ENCODE data around the gene POLD4. TPM values are rescaled to one million over a fixed set of nuclear protein-coding genes. Genes with fewer than 3 reads are reported as not detected.

POLD4 gene
- total and polyA plus RNA-seq, 2 donors (not counting 3 experiments of a cell fraction or from before 2014, with no cell fraction given), result 50.1 to 204 TPM

DNA sequence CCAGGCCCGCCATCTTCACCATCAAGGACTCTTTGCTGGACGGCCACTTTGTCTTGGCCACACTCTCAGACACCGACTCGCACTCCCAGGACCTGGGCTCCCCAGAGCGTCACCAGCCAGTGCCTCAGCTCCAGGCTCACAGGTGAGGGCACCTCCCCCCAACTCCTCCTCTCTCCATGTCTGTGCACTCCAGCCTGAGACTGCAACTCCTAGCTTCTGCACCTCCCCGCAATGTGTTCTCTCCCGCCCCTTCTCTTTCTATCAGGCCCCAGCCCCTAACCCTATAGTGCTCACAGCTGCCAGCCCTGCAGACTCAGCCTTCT, 42.9 kb upstream of the POLD4 start:
- Histone ChIP-seq H3K9ac (replicated peaks; ENCODE audit: extremely low read depth, insufficient read depth, low read length) (no peak overlapping the region), H3K9me1 (replicated peaks; ENCODE audit: control insufficient read depth, extremely low read depth, insufficient read depth, low read length) (no peaks in the 10 kb centered on the region), H3K9me3 (replicated peaks; ENCODE audit: control insufficient read depth, insufficient read depth, low read length) (no peaks in the 10 kb centered on the region), H3K4me3 (replicated peaks in 1 of 3; ENCODE audit: insufficient read depth in 1 of 3, low read depth in 1 of 3, low read length in 3 of 3) (no peak overlapping the region), H3K27ac (ENCODE audit: insufficient read depth, low read depth, low read length) (no peak overlapping the region), H2AFZ (ENCODE audit: low read depth, low read length) (no peak overlapping the region), H3K79me2 (ENCODE audit: control insufficient read depth, insufficient read depth, low read length) (peaks cover 20% of the 10 kb centered on the region), H3K27me3 (ENCODE audit: control insufficient read depth in 2 of 2, insufficient read depth in 2 of 2, low read length in 2 of 2) (no peaks in the 10 kb centered on the region), H4K20me1 (replicated peaks; ENCODE audit: control insufficient read depth, extremely low read depth, insufficient read depth, low read length) (no peaks in the 10 kb centered on the region), H3K4me2 (ENCODE audit: insufficient read depth, low read length) (no peak overlapping the region), H3K36me3 (ENCODE audit: control insufficient read depth in 2 of 2, extremely low read depth in 1 of 2, insufficient read depth in 2 of 2, low read length in 2 of 2) (peaks cover 6 to 27% of the 10 kb centered on the region in 2 experiments), H3K4me1 (ENCODE audit: control insufficient read depth, extremely low read depth, insufficient read depth, low read length) (peaks cover 23% of the 10 kb centered on the region)
- ChIA-PET CTCF (interaction anchor here (2.7 kb wide), 1 partner anchor 14 kb away, joined by 9 read pairs; no protein-coding TSS in a partner anchor), POLR2A (no interaction called here)
- TF ChIP-seq JUN (IDR thresholded peaks at IDR 0.05; ENCODE audit: borderline replicate concordance, insufficient read depth, insufficient read length, low read depth) (no peak), POLR2AphosphoS5 (IDR thresholded peaks at IDR 0.05; ENCODE audit: insufficient read depth, low read depth, low read length) (no peak), EZH2 (IDR thresholded peaks at IDR 0.05; ENCODE audit: borderline replicate concordance, low read depth, low read length, severe bottlenecking) (no peak)
- TF ChIP-seq, protein P1, sequence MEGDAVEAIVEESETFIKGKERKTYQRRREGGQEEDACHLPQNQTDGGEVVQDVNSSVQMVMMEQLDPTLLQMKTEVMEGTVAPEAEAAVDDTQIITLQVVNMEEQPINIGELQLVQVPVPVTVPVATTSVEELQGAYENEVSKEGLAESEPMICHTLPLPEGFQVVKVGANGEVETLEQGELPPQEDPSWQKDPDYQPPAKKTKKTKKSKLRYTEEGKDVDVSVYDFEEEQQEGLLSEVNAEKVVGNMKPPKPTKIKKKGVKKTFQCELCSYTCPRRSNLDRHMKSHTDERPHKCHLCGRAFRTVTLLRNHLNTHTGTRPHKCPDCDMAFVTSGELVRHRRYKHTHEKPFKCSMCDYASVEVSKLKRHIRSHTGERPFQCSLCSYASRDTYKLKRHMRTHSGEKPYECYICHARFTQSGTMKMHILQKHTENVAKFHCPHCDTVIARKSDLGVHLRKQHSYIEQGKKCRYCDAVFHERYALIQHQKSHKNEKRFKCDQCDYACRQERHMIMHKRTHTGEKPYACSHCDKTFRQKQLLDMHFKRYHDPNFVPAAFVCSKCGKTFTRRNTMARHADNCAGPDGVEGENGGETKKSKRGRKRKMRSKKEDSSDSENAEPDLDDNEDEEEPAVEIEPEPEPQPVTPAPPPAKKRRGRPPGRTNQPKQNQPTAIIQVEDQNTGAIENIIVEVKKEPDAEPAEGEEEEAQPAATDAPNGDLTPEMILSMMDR (IDR thresholded peaks at IDR 0.05; ENCODE audit: extremely low read depth in 1 of 2, insufficient read depth in 1 of 2, low read depth in 1 of 2, low read length in 2 of 2), result no peak
- dilution Hi-C loops (cut with MboI; ENCODE audit: extremely low pct_ligation_motif_present, low sequenced_read_pairs) (no loop called here), intact Hi-C loops (cut with micrococcal nuclease) (no loop called here)
- no peak for DNase-seq (ENCODE audit: low read depth, low spot score)
- no peak for FAIRE-seq
- BruUV-seq (replicated peaks), result no TSS peak

DNA sequence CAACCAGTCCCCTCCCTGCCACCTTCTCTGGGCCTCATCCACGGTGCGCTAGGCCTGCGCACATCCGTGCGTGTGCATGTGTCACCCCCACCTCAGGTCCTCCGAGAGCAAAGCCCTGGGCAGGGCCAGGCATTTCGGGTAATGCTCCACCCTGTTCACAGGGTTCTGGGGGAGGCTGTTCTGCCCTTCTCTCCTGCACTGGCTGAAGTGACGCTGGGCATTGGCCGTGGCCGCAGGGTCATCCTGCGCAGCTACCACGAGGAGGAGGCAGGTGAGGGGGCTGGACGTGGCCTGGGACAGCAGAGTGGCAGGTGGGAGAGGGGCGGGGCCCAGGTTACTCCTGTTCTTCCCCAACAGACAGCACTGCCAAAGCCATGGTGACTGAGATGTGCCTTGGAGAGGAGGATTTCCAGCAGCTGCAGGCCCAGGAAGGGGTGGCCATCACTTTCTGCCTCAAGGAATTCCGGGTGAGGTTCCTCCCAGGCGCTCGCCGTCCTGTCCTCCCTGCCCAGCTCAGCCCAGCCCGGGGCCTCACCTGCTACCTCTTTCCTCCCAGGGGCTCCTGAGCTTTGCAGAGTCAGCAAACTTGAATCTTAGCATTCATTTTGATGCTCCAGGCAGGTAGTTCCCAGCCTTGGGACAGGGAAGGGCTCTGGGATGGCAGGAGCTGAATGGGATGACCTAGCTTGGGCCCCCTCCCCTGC, 42.4 kb upstream of the POLD4 start:
- no peak overlapping the region for H3K9ac ChIP-seq (replicated peaks; ENCODE audit: extremely low read depth, insufficient read depth, low read length)
- DNase-seq (ENCODE audit: low read depth, low spot score), result no peak
- no peak for FAIRE-seq
- ChIA-PET CTCF (interaction anchor here (1.4 to 2.7 kb wide), 2 partner anchors 9 to 13 kb away, joined by 4 to 9 read pairs; no protein-coding TSS in a partner anchor), POLR2A (no interaction called here)
- intact Hi-C loops (cut with micrococcal nuclease) (no loop called here), dilution Hi-C loops (cut with MboI; ENCODE audit: extremely low pct_ligation_motif_present, low sequenced_read_pairs) (no loop called here)
- no TSS peak for BruUV-seq (replicated peaks)
- H3K4me1 ChIP-seq (ENCODE audit: control insufficient read depth, extremely low read depth, insufficient read depth, low read length), result peaks cover 23% of the 10 kb centered on the region
- H3K9me3 ChIP-seq (replicated peaks; ENCODE audit: control insufficient read depth, insufficient read depth, low read length), result no peaks in the 10 kb centered on the region
- H3K27ac ChIP-seq (ENCODE audit: insufficient read depth, low read depth, low read length), result no peak overlapping the region
- H3K4me3 ChIP-seq (replicated peaks in 1 of 3; ENCODE audit: insufficient read depth in 1 of 3, low read depth in 1 of 3, low read length in 3 of 3), result no peak overlapping the region
- no peak overlapping the region for H3K4me2 ChIP-seq (ENCODE audit: insufficient read depth, low read length)
- H3K27me3 ChIP-seq (ENCODE audit: control insufficient read depth in 2 of 2, insufficient read depth in 2 of 2, low read length in 2 of 2), result no peaks in the 10 kb centered on the region
- no peaks in the 10 kb centered on the region for H4K20me1 ChIP-seq (replicated peaks; ENCODE audit: control insufficient read depth, extremely low read depth, insufficient read depth, low read length)
- peaks cover 6 to 27% of the 10 kb centered on the region in 2 experiments for H3K36me3 ChIP-seq (ENCODE audit: control insufficient read depth in 2 of 2, extremely low read depth in 1 of 2, insufficient read depth in 2 of 2, low read length in 2 of 2)
- TF ChIP-seq, protein P1 (IDR thresholded peaks at IDR 0.05; ENCODE audit: extremely low read depth in 1 of 2, insufficient read depth in 1 of 2, low read depth in 1 of 2, low read length in 2 of 2), result no peak
- no peak for TF ChIP-seq MYC (IDR thresholded peaks at IDR 0.05; ENCODE audit: low read depth, low read length)
- no peak for TF ChIP-seq EZH2 (IDR thresholded peaks at IDR 0.05; ENCODE audit: borderline replicate concordance, low read depth, low read length, severe bottlenecking)
- TF ChIP-seq GATA2 (IDR thresholded peaks at IDR 0.05; ENCODE audit: insufficient read depth, insufficient read length, low read depth, low read length), result no peak
- no peak for TF ChIP-seq POLR2AphosphoS5 (IDR thresholded peaks at IDR 0.05; ENCODE audit: insufficient read depth, low read depth, low read length)
- TF ChIP-seq POLR2A (IDR thresholded peaks at IDR 0.05; ENCODE audit: low read depth, low read length), result no peak
- no peak for TF ChIP-seq FOS (IDR thresholded peaks at IDR 0.05; ENCODE audit: borderline replicate concordance, insufficient read depth, low read length)
- no peak for TF ChIP-seq JUN (IDR thresholded peaks at IDR 0.05; ENCODE audit: borderline replicate concordance, insufficient read depth, insufficient read length, low read depth)
- TF ChIP-seq, protein P2, sequence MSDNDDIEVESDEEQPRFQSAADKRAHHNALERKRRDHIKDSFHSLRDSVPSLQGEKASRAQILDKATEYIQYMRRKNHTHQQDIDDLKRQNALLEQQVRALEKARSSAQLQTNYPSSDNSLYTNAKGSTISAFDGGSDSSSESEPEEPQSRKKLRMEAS (IDR thresholded peaks at IDR 0.05; ENCODE audit: insufficient read depth, insufficient read length), result no peak
- peaks cover 17% of the 10 kb centered on the region for H3K79me2 ChIP-seq (ENCODE audit: control insufficient read depth, insufficient read depth, low read length)
- no peaks in the 10 kb centered on the region for H3K9me1 ChIP-seq (replicated peaks; ENCODE audit: control insufficient read depth, extremely low read depth, insufficient read depth, low read length)
- H2AFZ ChIP-seq (ENCODE audit: low read depth, low read length), result no peak overlapping the region
